ENCODE results near the gene CDK7.
A peak's percentile ranks its signal among the peaks of the same experiment; 100 is the strongest.
"Not testable (repeated sequence)": the region's sequence is repeated elsewhere in the genome, so short reads cannot be mapped to it uniquely, and the experiment has no call there.

CDK7 gene

GRCh38 chr5:69234457-69235268 is at the start of gene CDK7:
Gene CDK7 (plus strand): TSS chr5:69234886. CDS start chr5:69234976, 90 bp downstream.
- peak; percentile 88 for DNase-seq

GRCh38 chr5:69187342-69187741 is 47.3 kb upstream of the CDK7 start:
- no peak for DNase-seq

GRCh38 chr5:69188811-69189161 is 45.9 kb upstream of the CDK7 start:
- no peak for DNase-seq

- DNase-seq, result peak; percentile 84
These were observed 45.3 kb upstream of the CDK7 start, which contains the start of gene CENPH for GRCh38 chr5:69189162-69190086. Gene CENPH (plus strand): TSS chr5:69189583. CDS start chr5:69189635, 52 bp downstream.

- no peak for DNase-seq
These were observed 32.2 kb upstream of the CDK7 start for GRCh38 chr5:69202497-69202896.

- DNase-seq, result no peak
These were observed 28.0 kb upstream of the CDK7 start for GRCh38 chr5:69206528-69207190.

GRCh38 chr5:69209602-69210001 is 25.1 kb upstream of the CDK7 start:
- DNase-seq, result no peak

- DNase-seq, result no peak
These were observed 23.5 kb upstream of the CDK7 start for GRCh38 chr5:69211200-69211599.

GRCh38 chr5:69212022-69212421 is 22.7 kb upstream of the CDK7 start:
- DNase-seq, result no peak

GRCh38 chr5:69213513-69214215 is 21.0 kb upstream of the CDK7 start:
- DNase-seq, result no peak

- no peak for DNase-seq
These were observed 17.6 kb upstream of the CDK7 start for GRCh38 chr5:69217151-69217511.

GRCh38 chr5:69217548-69218526 is 16.8 kb upstream of the CDK7 start:
- peak; percentile 96 for DNase-seq

GRCh38 chr5:69219939-69220338 is 14.7 kb upstream of the CDK7 start:
- no peak for DNase-seq

- DNase-seq, result not testable (repeated sequence)
These were observed 14.3 kb upstream of the CDK7 start for GRCh38 chr5:69220371-69220770.

GRCh38 chr5:69220833-69221232 is 13.9 kb upstream of the CDK7 start:
- DNase-seq, result not testable (repeated sequence)

- no peak for DNase-seq
These were observed 10.2 kb upstream of the CDK7 start for GRCh38 chr5:69224520-69224919.

GRCh38 chr5:69225860-69226259 is 8.8 kb upstream of the CDK7 start:
- no peak for DNase-seq

- DNase-seq, result no peak
These were observed 4.5 kb upstream of the CDK7 start for GRCh38 chr5:69230181-69230580.

- no peak for DNase-seq
These were observed 3.4 kb upstream of the CDK7 start for GRCh38 chr5:69231281-69231680.

- DNase-seq, result no peak
These were observed 2.8 kb upstream of the CDK7 start for GRCh38 chr5:69231851-69232250.

- DNase-seq, result not testable (repeated sequence)
These were observed 2.0 kb downstream of the CDK7 start for GRCh38 chr5:69236733-69237132.
